HG03575 (cell line): ENCODE results near the gene SMIM13.

Source experiments
- ATAC-seq: cut with Tn5 transposase; IDR thresholded peaks from one replicate; pipeline ENCODE4 v1.9.1; 2021; ENCODE audit not compliant: unreplicated experiment, insufficient number of reproducible peaks, low FRiP score; ENCODE audit errors: extremely low read depth

SMIM13 gene

GRCh38 chr6:11172501-11173327, 79.1 kb downstream of the SMIM13 start:
- ATAC-seq: no peak

GRCh38 chr6:11174242-11174611, 80.6 kb downstream of the SMIM13 start:
- ATAC-seq: no peak

- ATAC-seq: no peak
These were observed 83.6 kb downstream of the SMIM13 start for GRCh38 chr6:11177271-11177670.

GRCh38 chr6:11179088-11179418, 85.4 kb downstream of the SMIM13 start:
- no peak for ATAC-seq

- ATAC-seq: no peak
These were observed 86.0 kb downstream of the SMIM13 start for GRCh38 chr6:11179419-11180202.

GRCh38 chr6:11181478-11182136, 88.0 kb downstream of the SMIM13 start:
- no peak for ATAC-seq

- ATAC-seq: no peak
These were observed 90.2 kb downstream of the SMIM13 start for GRCh38 chr6:11183761-11184362.

GRCh38 chr6:11185204-11185842, 91.7 kb downstream of the SMIM13 start:
- no peak for ATAC-seq

GRCh38 chr6:11187301-11187700, 93.7 kb downstream of the SMIM13 start:
- no peak for ATAC-seq
